GM23248 (cell line): Measurements from ENCODE around the gene SSR3.

Source experiments
- EZH2 ChIP-seq: fragments of 200-600 bp; sonication (generic); IDR thresholded peaks from 2 replicates; pipeline ENCODE4 v1.6.1; 2018; ENCODE audit warnings: antibody characterized with exemption, mild to moderate bottlenecking; ENCODE audit not compliant: insufficient read depth, poor library complexity, severe bottlenecking
- EZH2phosphoT487 ChIP-seq: fragments of 200-600 bp; sonication (generic); IDR thresholded peaks from 2 replicates; pipeline ENCODE4 v1.6.1; 2018; ENCODE audit warnings: antibody characterized with exemption, moderate library complexity, mild to moderate bottlenecking, low read depth; ENCODE audit not compliant: insufficient read depth

GRCh38 chr3:156535798-156536197 lies 19.1 kb downstream of the SSR3 start:
- TF ChIP-seq EZH2 (no peak), EZH2phosphoT487 (no peak)
